ENCODE measurements around the gene SPINT1. TPM values are rescaled to one million over a fixed set of nuclear protein-coding genes. Genes with fewer than 3 reads are reported as not detected.

SPINT1 gene
- total and polyA plus RNA-seq, 2 donors (not counting 1 experiment from before 2014, with no cell fraction given), result under 0.01 to 0.09 TPM

DNA sequence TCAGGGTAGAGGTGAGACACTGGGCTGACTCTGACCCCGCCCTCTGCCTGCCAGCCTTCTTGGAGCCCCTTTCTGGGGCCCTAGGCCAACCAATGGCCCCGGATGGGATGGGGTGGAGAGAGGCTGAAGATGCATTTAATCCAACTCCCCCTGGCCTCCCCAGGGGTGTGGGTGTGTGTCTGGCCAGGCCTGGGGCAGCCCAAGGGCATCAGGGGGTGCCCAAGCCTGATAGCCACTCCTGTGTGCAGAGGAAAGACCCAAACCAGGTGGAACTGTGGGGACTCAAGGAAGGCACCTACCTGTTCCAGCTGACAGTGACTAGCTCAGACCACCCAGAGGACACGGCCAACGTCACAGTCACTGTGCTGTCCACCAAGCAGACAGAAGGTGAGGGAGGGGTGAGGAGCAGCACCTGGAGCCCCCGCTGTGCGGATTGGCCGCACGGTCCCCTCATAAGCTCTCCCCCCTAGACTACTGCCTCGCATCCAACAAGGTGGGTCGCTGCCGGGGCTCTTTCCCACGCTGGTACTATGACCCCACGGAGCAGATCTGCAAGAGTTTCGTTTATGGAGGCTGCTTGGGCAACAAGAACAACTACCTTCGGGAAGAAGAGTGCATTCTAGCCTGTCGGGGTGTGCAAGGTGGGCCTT lies 9.5 kb downstream of the SPINT1 start:
- no peaks in the 10 kb centered on the region for H3K27me3 ChIP-seq (ENCODE audit: control insufficient read depth, insufficient read depth, low read length)
- no peaks in the 10 kb centered on the region for H3K9me3 ChIP-seq (ENCODE audit: control insufficient read depth, insufficient read depth, low read depth, low read length)
- no peaks in the 10 kb centered on the region for H3K4me1 ChIP-seq (ENCODE audit: control insufficient read depth, extremely low read depth, insufficient read depth, low read length)
- H2AFZ ChIP-seq (ENCODE audit: low read length), result no peak overlapping the region
- no peak overlapping the region for H3K9ac ChIP-seq (ENCODE audit: insufficient read depth, low read length)
- DNase-seq (ENCODE audit: low read depth in 2 of 2), result no peak
- H3K4me2 ChIP-seq (ENCODE audit: extremely low read depth, insufficient read depth, low read length), result no peak overlapping the region
- no peak overlapping the region for H3K27ac ChIP-seq (ENCODE audit: insufficient read depth, low read length)
- no peaks in the 10 kb centered on the region for H3K79me2 ChIP-seq (ENCODE audit: control insufficient read depth, insufficient read depth, low read length)
- H4K20me1 ChIP-seq (ENCODE audit: control insufficient read depth, extremely low read depth, insufficient read depth, low read length), result no peaks in the 10 kb centered on the region
- H3K36me3 ChIP-seq (ENCODE audit: control insufficient read depth, insufficient read depth, low read length), result no peaks in the 10 kb centered on the region
- TF ChIP-seq EZH2 (IDR thresholded peaks at IDR 0.05; ENCODE audit: low read length, missing control alignments), result no peak
- TF ChIP-seq, protein P1, sequence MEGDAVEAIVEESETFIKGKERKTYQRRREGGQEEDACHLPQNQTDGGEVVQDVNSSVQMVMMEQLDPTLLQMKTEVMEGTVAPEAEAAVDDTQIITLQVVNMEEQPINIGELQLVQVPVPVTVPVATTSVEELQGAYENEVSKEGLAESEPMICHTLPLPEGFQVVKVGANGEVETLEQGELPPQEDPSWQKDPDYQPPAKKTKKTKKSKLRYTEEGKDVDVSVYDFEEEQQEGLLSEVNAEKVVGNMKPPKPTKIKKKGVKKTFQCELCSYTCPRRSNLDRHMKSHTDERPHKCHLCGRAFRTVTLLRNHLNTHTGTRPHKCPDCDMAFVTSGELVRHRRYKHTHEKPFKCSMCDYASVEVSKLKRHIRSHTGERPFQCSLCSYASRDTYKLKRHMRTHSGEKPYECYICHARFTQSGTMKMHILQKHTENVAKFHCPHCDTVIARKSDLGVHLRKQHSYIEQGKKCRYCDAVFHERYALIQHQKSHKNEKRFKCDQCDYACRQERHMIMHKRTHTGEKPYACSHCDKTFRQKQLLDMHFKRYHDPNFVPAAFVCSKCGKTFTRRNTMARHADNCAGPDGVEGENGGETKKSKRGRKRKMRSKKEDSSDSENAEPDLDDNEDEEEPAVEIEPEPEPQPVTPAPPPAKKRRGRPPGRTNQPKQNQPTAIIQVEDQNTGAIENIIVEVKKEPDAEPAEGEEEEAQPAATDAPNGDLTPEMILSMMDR (conservative IDR thresholded peaks at IDR 0.05 in 1 of 2, IDR thresholded peaks at IDR 0.05 in 1 of 2; ENCODE audit: low read depth in 1 of 2, low read length in 2 of 2), result no peak
- no peak overlapping the region for H3K4me3 ChIP-seq (replicated peaks in 1 of 4; ENCODE audit: control extremely low read depth in 1 of 4, insufficient read depth in 1 of 4, low read depth in 3 of 4, low read length in 4 of 4)

GRCh38 chr15:40854161-40854560 lies 10.3 kb downstream of the SPINT1 start:
- no peaks in the 10 kb centered on the region for H3K4me1 ChIP-seq (ENCODE audit: control insufficient read depth, extremely low read depth, insufficient read depth, low read length)
- no peak overlapping the region for H3K27ac ChIP-seq (ENCODE audit: insufficient read depth, low read length)
- H4K20me1 ChIP-seq (ENCODE audit: control insufficient read depth, extremely low read depth, insufficient read depth, low read length), result no peaks in the 10 kb centered on the region
- no peaks in the 10 kb centered on the region for H3K79me2 ChIP-seq (ENCODE audit: control insufficient read depth, insufficient read depth, low read length)
- H3K27me3 ChIP-seq (ENCODE audit: control insufficient read depth, insufficient read depth, low read length), result no peaks in the 10 kb centered on the region
- no peaks in the 10 kb centered on the region for H3K9me3 ChIP-seq (ENCODE audit: control insufficient read depth, insufficient read depth, low read depth, low read length)
- no peaks in the 10 kb centered on the region for H3K36me3 ChIP-seq (ENCODE audit: control insufficient read depth, insufficient read depth, low read length)
- H2AFZ ChIP-seq (ENCODE audit: low read length), result no peak overlapping the region
- H3K4me3 ChIP-seq (replicated peaks in 1 of 4; ENCODE audit: control extremely low read depth in 1 of 4, insufficient read depth in 1 of 4, low read depth in 3 of 4, low read length in 4 of 4), result no peak overlapping the region
- no peak overlapping the region for H3K4me2 ChIP-seq (ENCODE audit: extremely low read depth, insufficient read depth, low read length)
- TF ChIP-seq, protein P1 (conservative IDR thresholded peaks at IDR 0.05 in 1 of 2, IDR thresholded peaks at IDR 0.05 in 1 of 2; ENCODE audit: low read depth in 1 of 2, low read length in 2 of 2), result no peak
- TF ChIP-seq EZH2 (IDR thresholded peaks at IDR 0.05; ENCODE audit: low read length, missing control alignments), result no peak
- DNase-seq (ENCODE audit: low read depth in 2 of 2), result no peak
- no peak overlapping the region for H3K9ac ChIP-seq (ENCODE audit: insufficient read depth, low read length)

GRCh38 chr15:40855706-40856234 lies 11.9 kb downstream of the SPINT1 start:
- H3K79me2 ChIP-seq (ENCODE audit: control insufficient read depth, insufficient read depth, low read length), result no peaks in the 10 kb centered on the region
- no peak for DNase-seq (ENCODE audit: low read depth in 2 of 2)
- H3K9ac ChIP-seq (ENCODE audit: insufficient read depth, low read length), result no peak overlapping the region
- no peaks in the 10 kb centered on the region for H3K9me3 ChIP-seq (ENCODE audit: control insufficient read depth, insufficient read depth, low read depth, low read length)
- no peaks in the 10 kb centered on the region for H3K27me3 ChIP-seq (ENCODE audit: control insufficient read depth, insufficient read depth, low read length)
- H3K4me2 ChIP-seq (ENCODE audit: extremely low read depth, insufficient read depth, low read length), result no peak overlapping the region
- H4K20me1 ChIP-seq (ENCODE audit: control insufficient read depth, extremely low read depth, insufficient read depth, low read length), result no peaks in the 10 kb centered on the region
- TF ChIP-seq EZH2 (IDR thresholded peaks at IDR 0.05; ENCODE audit: low read length, missing control alignments), result no peak
- TF ChIP-seq, protein P1 (conservative IDR thresholded peaks at IDR 0.05 in 1 of 2, IDR thresholded peaks at IDR 0.05 in 1 of 2; ENCODE audit: low read depth in 1 of 2, low read length in 2 of 2), result no peak
- H2AFZ ChIP-seq (ENCODE audit: low read length), result no peak overlapping the region
- no peak overlapping the region for H3K27ac ChIP-seq (ENCODE audit: insufficient read depth, low read length)
- no peaks in the 10 kb centered on the region for H3K4me1 ChIP-seq (ENCODE audit: control insufficient read depth, extremely low read depth, insufficient read depth, low read length)
- H3K36me3 ChIP-seq (ENCODE audit: control insufficient read depth, insufficient read depth, low read length), result no peaks in the 10 kb centered on the region
- H3K4me3 ChIP-seq (replicated peaks in 1 of 4; ENCODE audit: control extremely low read depth in 1 of 4, insufficient read depth in 1 of 4, low read depth in 3 of 4, low read length in 4 of 4), result no peak overlapping the region

Data from fibroblast of lung (primary cell).